Thyroid gland (tissue), 4 donors: Measurements from ENCODE around the gene SCGB1C1. TPM values are rescaled to one million over a fixed set of nuclear protein-coding genes. Genes with fewer than 3 reads are reported as not detected.
"Not testable (repeated sequence)": the region's sequence is repeated elsewhere in the genome, so short reads cannot be mapped to it uniquely, and the experiment has no call there.

Experiments used
- DNase-seq, 2 donors: peaks; one replicate each; pipeline ENCODE4 v3.0.0-alpha.2; 2019
- H3K27ac ChIP-seq, 3 donors: fragments of 200-600 bp; sonication (generic); 1 replicate in 2 of 3; 2 replicates in 1 of 3; pipeline ENCODE4 v1.5.1; 2016 to 2019; ENCODE audit warnings: mild to moderate bottlenecking in 1 of 3, moderate library complexity in 1 of 3
- H3K27me3 ChIP-seq: fragments of 200-600 bp; sonication (generic); one replicate; pipeline ENCODE4 v1.5.1; 2019
- H3K36me3 ChIP-seq, 2 donors: fragments of 200-600 bp; sonication (generic); one replicate each; pipeline ENCODE4 v1.5.1; 2016 to 2019
- H3K4me1 ChIP-seq, 2 donors: fragments of 200-600 bp; sonication (generic); one replicate each; pipeline ENCODE4 v1.5.1; 2017 to 2019
- H3K4me3 ChIP-seq, 3 donors: fragments of 200-600 bp; sonication (generic); replicated peaks in 1 of 3; 1 replicate in 2 of 3; 2 replicates in 1 of 3; pipeline ENCODE4 v1.5.1; 2016; ENCODE audit warnings: mild to moderate bottlenecking in 1 of 3
- H3K9me3 ChIP-seq: fragments of 200-600 bp; sonication (generic); one replicate; pipeline ENCODE4 v1.5.1; 2017
- CTCF ChIP-seq, 6 experiments: fragments of 200-600 bp in 3 of 6; fragments of 450-650 bp in 3 of 6; sonication (generic) in 3 of 6; IDR thresholded peaks; one replicate each; pipeline ENCODE4 v1.5.1; 2016 to 2019; ENCODE audit warnings: antibody characterized with exemption in 6 of 6, mild to moderate bottlenecking in 2 of 6, inconsistent platforms in 1 of 6, moderate library complexity in 1 of 6
- POLR2A ChIP-seq, 2 donors: fragments of 450-650 bp; IDR thresholded peaks; one replicate each; pipeline ENCODE4 v1.6.1; 2017; ENCODE audit warnings: antibody characterized with exemption in 2 of 2, mild to moderate bottlenecking in 2 of 2, moderate library complexity in 1 of 2
- WGBS, 2 donors: methylation state at CpG; one replicate each; pipeline ENCODE4 v1.1.5; 2017; 5-methylcytosine and 5-hydroxymethylcytosine counted together
- intact Hi-C: fragments of 100-400 bp; cut with DNase I; formaldehyde crosslinking; loops from one replicate; pipeline ENCODE4 v1.15.1; 2023
- total RNA-seq, 4 donors: library from RNA; depleted of rRNA; stranded (reverse); fragments of >200 nt; gene quantifications; one replicate each; pipeline ENCODE4 v1.2.3, GENCODE V29; 2016

Gene SCGB1C1
- total RNA-seq, 4 donors from 2014 or later = not detected

- Histone ChIP-seq H3K36me3 (peaks cover 17 to 22% of the 10 kb centered on the region in 2 donors), H3K9me3 (no peaks in the 10 kb centered on the region), H3K27ac (no peak overlapping the region), H3K27me3 (no peaks in the 10 kb centered on the region), H3K4me1 (no peaks in the 10 kb centered on the region), H3K4me3 (no peak overlapping the region)
- WGBS, 2 donors = 93% methylated on average over 29 of the region's 29 CpGs
- TF ChIP-seq CTCF (IDR thresholded peaks at IDR 0.05) = no peak
- TF ChIP-seq POLR2A (IDR thresholded peaks at IDR 0.05) = no peak
- DNase-seq = no peak
- intact Hi-C loops = no loop called here
These were observed 26.1 kb downstream of the SCGB1C1 start for GRCh38 chr11:218815-219593.

DNA sequence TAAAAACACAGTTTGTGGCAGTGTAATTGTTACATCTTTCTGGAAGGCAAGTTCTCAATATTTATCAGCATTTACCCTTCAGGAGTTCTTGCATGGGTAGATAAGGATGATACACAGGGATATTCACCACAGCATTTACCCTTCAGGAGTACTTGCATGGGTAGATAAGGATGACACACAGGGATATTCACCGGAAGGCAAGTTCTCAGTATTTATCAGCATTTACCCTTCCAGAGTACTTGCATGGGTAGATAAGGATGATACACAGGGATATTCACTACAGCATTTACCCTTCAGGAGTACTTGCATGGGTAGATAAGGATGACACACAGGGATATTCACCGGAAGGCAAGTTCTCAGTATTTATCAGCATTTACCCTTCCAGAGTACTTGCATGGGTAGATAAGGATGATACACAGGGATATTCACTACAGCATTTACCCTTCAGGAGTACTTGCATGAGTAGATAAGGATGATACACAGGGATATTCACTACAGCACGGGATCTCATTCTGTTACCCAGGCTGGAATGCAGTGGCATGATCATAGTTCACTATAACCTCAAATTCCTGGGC, 27.9 kb downstream of the SCGB1C1 start:
- H3K4me1 ChIP-seq, H3K36me3 ChIP-seq, H3K27ac ChIP-seq, intact Hi-C loops, H3K27me3 ChIP-seq, H3K4me3 ChIP-seq, DNase-seq, H3K9me3 ChIP-seq: not testable (repeated sequence)
- 90 to 93% methylated on average over 3 of the region's 3 CpGs for WGBS, 2 donors

DNA sequence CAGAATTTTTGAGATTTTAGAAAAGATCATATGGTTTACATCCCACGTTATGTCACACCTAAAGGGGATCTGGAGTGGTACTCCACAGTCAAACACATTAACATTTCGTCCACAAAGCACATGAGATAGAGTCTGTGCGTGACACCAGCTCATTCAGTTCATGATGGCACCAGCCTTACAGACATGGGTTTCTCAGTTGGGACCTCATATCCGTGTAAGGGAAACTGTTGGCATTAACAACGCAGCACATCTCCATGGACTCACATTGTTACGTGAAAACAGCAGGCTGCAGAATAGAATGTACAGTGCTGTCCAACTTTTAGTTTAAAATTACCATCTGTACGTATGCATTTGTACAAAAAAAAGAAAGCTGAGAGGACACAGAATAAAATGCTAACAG, 28.7 kb downstream of the SCGB1C1 start:
- intact Hi-C loops = no loop called here
- H3K27ac ChIP-seq = no peak overlapping the region
- no peaks in the 10 kb centered on the region for H3K9me3 ChIP-seq
- DNase-seq = no peak
- H3K27me3 ChIP-seq = no peaks in the 10 kb centered on the region
- 85 to 95% methylated on average over 7 of the region's 7 CpGs for WGBS, 2 donors
- TF ChIP-seq POLR2A (IDR thresholded peaks at IDR 0.05) = no peak
- no peak for TF ChIP-seq CTCF (IDR thresholded peaks at IDR 0.05)
- no peak overlapping the region for H3K4me3 ChIP-seq
- H3K36me3 ChIP-seq = peaks cover 0 to 7% of the 10 kb centered on the region in 2 donors
- no peaks in the 10 kb centered on the region for H3K4me1 ChIP-seq

DNA sequence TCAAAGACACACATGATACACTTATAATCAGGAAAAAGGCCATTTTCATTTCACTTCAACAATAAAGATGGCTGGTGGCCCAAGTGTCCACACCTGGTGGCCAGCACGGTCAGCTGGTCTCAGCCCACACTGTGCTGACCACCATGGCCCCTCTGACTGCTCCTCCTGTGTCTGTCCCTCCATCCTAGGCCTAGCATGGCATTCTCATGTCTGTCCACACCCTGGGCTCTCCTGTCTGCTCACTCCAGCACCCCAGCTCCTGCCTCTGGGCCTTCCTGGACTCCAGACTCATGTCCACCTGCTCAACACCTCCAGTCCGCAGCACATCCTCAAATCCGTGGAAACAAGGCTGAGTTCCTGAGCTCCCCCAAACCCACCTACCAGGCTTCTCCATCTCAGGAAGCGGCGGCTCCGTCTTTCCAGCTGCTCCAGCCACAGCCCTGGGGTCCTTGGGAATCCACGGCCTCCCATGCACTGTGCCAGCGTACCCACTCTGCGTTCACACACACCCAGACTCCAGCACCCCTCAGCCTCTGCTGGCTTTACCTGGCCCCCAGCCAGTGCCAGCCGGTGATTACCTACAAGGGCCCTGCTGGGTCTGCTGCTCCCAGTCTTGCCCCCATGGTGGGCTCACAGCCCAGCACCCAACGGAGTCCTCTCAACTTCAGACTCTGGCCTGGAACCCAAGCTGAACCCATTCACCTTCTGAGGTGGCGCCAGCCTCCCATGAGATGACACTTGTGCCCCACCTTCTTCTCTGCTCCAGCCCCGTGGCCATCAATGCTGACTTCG, 29.3 kb downstream of the SCGB1C1 start:
- Histone ChIP-seq H3K36me3 (peaks cover 0 to 7% of the 10 kb centered on the region in 2 donors), H3K9me3 (no peaks in the 10 kb centered on the region), H3K27me3 (no peaks in the 10 kb centered on the region), H3K4me3 (no peak overlapping the region), H3K4me1 (no peaks in the 10 kb centered on the region), H3K27ac (no peak overlapping the region)
- no peak for DNase-seq
- WGBS, 2 donors = 95 to 97% methylated on average over 14 of the region's 14 CpGs
- intact Hi-C loops = no loop called here
- TF ChIP-seq POLR2A (IDR thresholded peaks at IDR 0.05) = no peak
- no peak for TF ChIP-seq CTCF (IDR thresholded peaks at IDR 0.05)

DNA sequence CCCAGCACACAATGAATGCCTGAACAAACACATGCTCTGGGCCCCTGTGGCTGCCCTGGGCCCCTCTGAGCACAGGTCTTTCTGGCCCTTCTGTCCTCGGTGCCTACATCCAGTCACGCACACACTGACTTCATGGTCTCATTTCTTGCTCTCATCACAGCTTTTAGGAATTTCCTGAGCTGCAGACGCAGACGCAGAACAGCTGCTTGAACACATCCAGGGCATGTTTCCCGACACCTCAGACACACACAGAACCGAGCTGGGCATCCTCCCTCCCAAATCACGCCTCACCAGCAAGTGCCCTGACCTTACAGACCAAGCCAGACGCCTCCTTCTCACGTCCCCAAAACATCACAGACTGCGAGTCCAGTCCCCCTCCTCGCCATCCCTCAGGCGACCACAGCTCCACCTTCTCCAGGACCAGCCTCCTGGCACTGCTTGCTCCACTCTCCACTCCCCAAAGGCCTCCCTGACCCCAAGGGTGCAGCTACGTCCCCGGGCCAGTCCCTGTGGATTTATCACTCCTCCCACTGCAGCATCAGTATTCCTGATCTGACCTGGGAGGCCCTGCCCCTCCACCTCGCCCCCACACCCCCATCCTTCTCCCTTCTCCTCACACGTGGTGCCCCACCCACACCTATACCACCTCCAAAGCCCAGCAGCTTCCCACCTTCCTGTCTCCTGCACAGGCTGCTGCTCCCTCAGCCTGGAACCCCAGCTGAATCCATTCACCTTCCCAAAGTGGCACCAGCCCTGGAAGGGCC, 30.3 kb downstream of the SCGB1C1 start:
- WGBS, 2 donors = 89 to 91% methylated on average over 16 of the region's 16 CpGs
- H3K27ac ChIP-seq = no peak overlapping the region

More for the DNA sequence above, 30.3 kb downstream of the SCGB1C1 start:
- no peak for TF ChIP-seq CTCF (IDR thresholded peaks at IDR 0.05)
- TF ChIP-seq POLR2A (IDR thresholded peaks at IDR 0.05) = no peak
- Histone ChIP-seq H3K9me3 (no peaks in the 10 kb centered on the region), H3K4me1 (no peaks in the 10 kb centered on the region), H3K27me3 (no peaks in the 10 kb centered on the region), H3K4me3 (no peak overlapping the region), H3K36me3 (peaks cover 0 to 7% of the 10 kb centered on the region in 2 donors)
- intact Hi-C loops = no loop called here
- DNase-seq = no peak
